H1 (cell line): ENCODE data around the gene STPG1. TPM values are rescaled to one million over a fixed set of nuclear protein-coding genes. Genes with fewer than 3 reads are reported as not detected.

Experiments used
- EGR1 ChIP-seq: IDR thresholded peaks from 2 replicates; pipeline ENCODE4 v1.6.1; 2011; ENCODE audit warnings: low read depth, low read length, borderline replicate concordance
- HDAC6 ChIP-seq: IDR thresholded peaks from one replicate; pipeline ENCODE4 v1.7.1; 2012; ENCODE audit warnings: low read depth, mild to moderate bottlenecking, inconsistent platforms, low read length, moderate library complexity
- JUN ChIP-seq: IDR thresholded peaks from 2 replicates; pipeline ENCODE4 v1.6.1; 2011; ENCODE audit warnings: low read depth, mild to moderate bottlenecking, improper control_type of control experiment, low read length
- RFX5 ChIP-seq: IDR thresholded peaks from 2 replicates; pipeline ENCODE4 v1.6.1; 2011; ENCODE audit warnings: low read depth, low read length, improper control_type of control experiment, borderline replicate concordance
- polyA plus RNA-seq, 7 experiments: library from polyadenylated mRNA; depleted of rRNA in 3 of 7; stranded (reverse) in 5 of 7; unstranded in 2 of 7; fragments of >200 nt in 5 of 7; fragments of 200-250 nt in 2 of 7; gene quantifications; 1 replicate in 5 of 7; 2 replicates in 1 of 7; 4 replicates in 1 of 7; pipeline versions ENCODE4 v1.2.1 to v1.2.3, GENCODE V29; 2011 to 2013; ENCODE audit warnings: missing spikeins in 2 of 7, mixed read lengths in 2 of 7
- total RNA-seq: library from RNA; stranded (reverse); fragmentation: NEBNext Ultra II Directional; extraction: Animal tissue kit (Norgen Biotek cat#: 25700); gene quantifications from 2 replicates; pipeline ENCODE4 v1.2.1, GENCODE V29; 2021

The STPG1 gene
- total and polyA plus RNA-seq, 2 of the 8 experiments (the other 6 are each of a cell fraction or from before 2014, with no cell fraction given) = 10.3 to 11.2 TPM

DNA sequence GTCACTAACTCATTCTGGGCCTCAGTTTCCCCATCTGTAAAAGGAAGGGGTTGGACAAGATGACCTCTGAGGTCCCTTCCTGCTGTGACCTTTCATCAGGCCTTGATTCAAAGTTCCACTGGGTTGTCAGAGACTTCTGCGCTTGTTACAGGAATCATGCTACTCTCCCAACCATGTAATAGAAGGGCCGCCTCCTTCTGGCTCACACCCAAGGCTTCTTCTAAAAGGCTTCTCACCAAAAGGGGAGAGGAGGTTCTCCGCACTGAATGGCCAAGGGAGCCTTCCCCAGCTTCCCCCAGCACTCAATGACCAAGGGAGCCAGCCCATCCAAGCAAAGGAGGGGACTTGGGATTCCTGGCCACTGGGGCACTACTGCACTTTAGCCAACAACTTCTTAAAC, 51.8 kb downstream of the STPG1 start (continued):
- TF ChIP-seq EGR1 (no peak), RFX5 (no peak), JUN (no peak), HDAC6 (no peak)
